ENCODE data around the gene NDUFS4.

GRCh38 chr5:53643445-53643844, 83.0 kb downstream of the NDUFS4 start:
- TF ChIP-seq CTCF (conservative IDR thresholded peaks at IDR 0.05; ENCODE audit: low read depth, low read length) = no peak
- no peak for TF ChIP-seq POLR2A (IDR thresholded peaks at IDR 0.05; ENCODE audit: low read depth, low read length)
- no peak for TF ChIP-seq SMC3 (IDR thresholded peaks at IDR 0.05; ENCODE audit: low read depth, low read length)
- TF ChIP-seq RFX5 (IDR thresholded peaks at IDR 0.05; ENCODE audit: low read depth, low read length) = no peak
- no peak for TF ChIP-seq FOS (IDR thresholded peaks at IDR 0.05; ENCODE audit: low read depth, low read length)
- no peak for TF ChIP-seq CEBPB (IDR thresholded peaks at IDR 0.05; ENCODE audit: low read depth, low read length)
- TF ChIP-seq USF2 (IDR thresholded peaks at IDR 0.05; ENCODE audit: low read depth, low read length) = no peak
- no peak for TF ChIP-seq NFE2L2 (IDR thresholded peaks at IDR 0.05; ENCODE audit: low read depth, low read length)
- no peak for TF ChIP-seq BHLHE40 (IDR thresholded peaks at IDR 0.05; ENCODE audit: low read depth, low read length)
- TF ChIP-seq RAD21 (IDR thresholded peaks at IDR 0.05; ENCODE audit: low read length) = no peak
- no peak for TF ChIP-seq MAZ (IDR thresholded peaks at IDR 0.05; ENCODE audit: borderline replicate concordance, low read depth, low read length)
- no peak for TF ChIP-seq MAFK (IDR thresholded peaks at IDR 0.05; ENCODE audit: low read depth, low read length)
- TF ChIP-seq ELK1 (IDR thresholded peaks at IDR 0.05; ENCODE audit: borderline replicate concordance, low read depth, low read length) = no peak
